ENCODE data around the gene TFB1M. TPM values are rescaled to one million over a fixed set of nuclear protein-coding genes. Genes with fewer than 3 reads are reported as not detected.

Gene TFB1M
- polyA plus RNA-seq, 1 donor from 2014 or later = 13.3 TPM

- no peak overlapping the region for H3K27ac Mint-ChIP-seq
- no peaks in the 10 kb centered on the region for H3K27me3 Mint-ChIP-seq
- H3K4me1 Mint-ChIP-seq = peaks cover 0 to 4% (median 3%) of the 10 kb centered on the region in 3 donors
- no peak overlapping the region for H3K4me3 Mint-ChIP-seq
- H3K9me3 Mint-ChIP-seq = peaks cover 0 to 2% (median 0%) of the 10 kb centered on the region in 3 donors
- H3K36me3 Mint-ChIP-seq = peaks cover 10% of the 10 kb centered on the region
These were observed 98.4 kb downstream of the TFB1M start for GRCh38 chr6:155215906-155216305.

- Mint-ChIP-seq H3K9me3 (peaks cover 0 to 2% (median 0%) of the 10 kb centered on the region in 3 donors), H3K27me3 (no peaks in the 10 kb centered on the region), H3K4me1 (peaks cover 0 to 6% (median 0%) of the 10 kb centered on the region in 3 donors), H3K27ac (no peak overlapping the region), H3K4me3 (no peak overlapping the region), H3K36me3 (peaks cover 5% of the 10 kb centered on the region)
These were observed 100.5 kb downstream of the TFB1M start for GRCh38 chr6:155213611-155214372.

GRCh38 chr6:155212616-155213380 lies 101.5 kb downstream of the TFB1M start:
- Mint-ChIP-seq H3K27me3 (no peaks in the 10 kb centered on the region), H3K4me1 (peaks cover 0 to 6% (median 0%) of the 10 kb centered on the region in 3 donors), H3K9me3 (peaks cover 0 to 2% (median 0%) of the 10 kb centered on the region in 3 donors), H3K4me3 (no peak overlapping the region), H3K27ac (no peak overlapping the region), H3K36me3 (peaks cover 5% of the 10 kb centered on the region)

- Mint-ChIP-seq H3K27me3 (no peaks in the 10 kb centered on the region), H3K4me3 (no peak overlapping the region), H3K4me1 (peaks cover 0 to 8% (median 0%) of the 10 kb centered on the region in 3 donors), H3K27ac (no peak overlapping the region), H3K9me3 (peaks cover 0 to 2% (median 0%) of the 10 kb centered on the region in 3 donors), H3K36me3 (peaks cover 5% of the 10 kb centered on the region)
These were observed 102.2 kb downstream of the TFB1M start for GRCh38 chr6:155212106-155212505.

GRCh38 chr6:155207223-155207622 lies 107.1 kb downstream of the TFB1M start:
- peaks cover 0 to 2% (median 0%) of the 10 kb centered on the region in 3 donors for H3K9me3 Mint-ChIP-seq

More at GRCh38 chr6:155207223-155207622, 107.1 kb downstream of the TFB1M start:
- no peak overlapping the region for H3K27ac Mint-ChIP-seq
- peaks cover 3% of the 10 kb centered on the region for H3K36me3 Mint-ChIP-seq
- no peaks in the 10 kb centered on the region for H3K27me3 Mint-ChIP-seq
- peaks cover 5 to 19% (median 12%) of the 10 kb centered on the region in 3 donors for H3K4me1 Mint-ChIP-seq
- H3K4me3 Mint-ChIP-seq = no peak overlapping the region

Other genes with a start within 250 kb of the TFB1M start
- gene CLDN20, start 50.5 kb downstream of the TFB1M start, polyA plus RNA-seq = not detected
- not detected for gene NOX3, start 141.4 kb upstream of the TFB1M start, polyA plus RNA-seq